Activated CD8-positive, alpha-beta T cell treated with anti-CD3 and anti-CD28 coated beads for 36 hours (primary cell): ENCODE measurements around the gene NCR3LG1. TPM values are rescaled to one million over a fixed set of nuclear protein-coding genes. Genes with fewer than 3 reads are reported as not detected.

Experiments used
- ATAC-seq: fragments of 200-7000 bp; cut with Tn5 transposase; one replicate; pipeline ENCODE4 v1.10.0; 2021; ENCODE audit warnings: mild to moderate bottlenecking, moderate library complexity
- CTCF ChIA-PET: fragments of 350-600 bp; sonication (Branson Sonifier 250); formaldehyde crosslinking; loops from one replicate; lab custom pipeline; 2021; ENCODE audit warnings: antibody characterized with exemption; lab: Charles Lee
- POLR2A ChIA-PET: fragments of 350-600 bp; sonication (Branson Sonifier 250); formaldehyde crosslinking; loops from one replicate; lab custom pipeline; 2021; ENCODE audit warnings: antibody characterized with exemption; lab: Charles Lee
- DNase-seq: peaks from one replicate; pipeline ENCODE4 v3.0.0-alpha.2; 2020
- H3K27ac Mint-ChIP-seq: one replicate; pipeline ENCODE4 v1.8.0; 2021; ENCODE audit warnings: mild to moderate bottlenecking, mixed read lengths
- H3K27me3 Mint-ChIP-seq: one replicate; pipeline ENCODE4 v1.8.0; 2021; ENCODE audit warnings: mixed read lengths
- H3K36me3 Mint-ChIP-seq: one replicate; pipeline ENCODE4 v1.8.0; 2021; ENCODE audit warnings: low read depth, mixed read lengths
- H3K4me1 Mint-ChIP-seq: one replicate; pipeline ENCODE4 v1.8.0; 2021; ENCODE audit warnings: low read depth, mixed read lengths
- H3K4me3 Mint-ChIP-seq: one replicate; pipeline ENCODE4 v1.8.0; 2021; ENCODE audit warnings: mild to moderate bottlenecking, moderate library complexity, mixed read lengths
- H3K9me3 Mint-ChIP-seq: one replicate; pipeline ENCODE4 v1.8.0; 2021; ENCODE audit warnings: mixed read lengths
- CTCF ChIP-seq: fragments of 200-600 bp; IDR thresholded peaks from one replicate; pipeline ENCODE4 v1.8.0; 2022; ENCODE audit warnings: antibody characterized with exemption, mild to moderate bottlenecking
- intact Hi-C: fragments of 100-400 bp; cut with micrococcal nuclease; formaldehyde crosslinking; loops from one replicate; pipeline ENCODE4 v1.10.0; 2022
- total RNA-seq, 2 experiments: library from RNA; stranded (reverse); gene quantifications; one replicate each; pipeline ENCODE4 v1.2.3, GENCODE V29; 2021

Gene NCR3LG1
- total RNA-seq, 2 experiments from 2014 or later: 3.4 to 4.2 TPM

GRCh38 chr11:17396598-17397310 is 45.2 kb downstream of the NCR3LG1 start:
- H3K4me1 Mint-ChIP-seq: no peaks in the 10 kb centered on the region
- no peaks in the 10 kb centered on the region for H3K27me3 Mint-ChIP-seq
- H3K36me3 Mint-ChIP-seq: no peaks in the 10 kb centered on the region
- intact Hi-C loops: no loop called here
- no peak for ATAC-seq
- ChIA-PET POLR2A (interaction anchor here (0.8 kb wide), 1 partner anchor 109 kb away, joined by 3 read pairs; no protein-coding TSS in a partner anchor), CTCF (interaction anchor here (1.7 to 4.1 kb wide), 2 partner anchors 12 to 107 kb away, joined by 4 to 20 read pairs; no protein-coding TSS in a partner anchor)
- H3K4me3 Mint-ChIP-seq: no peak overlapping the region
- TF ChIP-seq CTCF: no peak
- no peaks in the 10 kb centered on the region for H3K9me3 Mint-ChIP-seq
- H3K27ac Mint-ChIP-seq: no peak overlapping the region
- no peak for DNase-seq

- Mint-ChIP-seq H3K4me3 (no peak overlapping the region), H3K27ac (no peak overlapping the region), H3K9me3 (no peaks in the 10 kb centered on the region), H3K4me1 (no peaks in the 10 kb centered on the region), H3K27me3 (no peaks in the 10 kb centered on the region), H3K36me3 (no peaks in the 10 kb centered on the region)
- ChIA-PET POLR2A (interaction anchor here (0.8 kb wide), 1 partner anchor 109 kb away, joined by 3 read pairs; no protein-coding TSS in a partner anchor), CTCF (interaction anchor here (1.1 to 4.1 kb wide), 3 partner anchors 9 to 107 kb away, joined by 3 to 20 read pairs (median 4); partner anchors contain the start of gene KCNJ11)
- DNase-seq (no peak), ATAC-seq (no peak)
- TF ChIP-seq CTCF: no peak
- intact Hi-C loops: no loop called here
Observed at GRCh38 chr11:17397311-17398002, 45.9 kb downstream of the NCR3LG1 start.

- ATAC-seq (no peak), DNase-seq (no peak)
- ChIA-PET CTCF (interaction anchor here (4.1 kb wide), 1 partner anchor 15 kb away, joined by 20 read pairs; no protein-coding TSS in a partner anchor), POLR2A (no interaction called here)
- no peak overlapping the region for H3K4me3 Mint-ChIP-seq
- no peaks in the 10 kb centered on the region for H3K9me3 Mint-ChIP-seq
- intact Hi-C loops: no loop called here
- no peaks in the 10 kb centered on the region for H3K27me3 Mint-ChIP-seq
- H3K4me1 Mint-ChIP-seq: no peaks in the 10 kb centered on the region
- no peak for TF ChIP-seq CTCF
- no peak overlapping the region for H3K27ac Mint-ChIP-seq
- H3K36me3 Mint-ChIP-seq: no peaks in the 10 kb centered on the region
Observed at GRCh38 chr11:17399236-17399635, 47.6 kb downstream of the NCR3LG1 start.

GRCh38 chr11:17400048-17400775 is 48.6 kb downstream of the NCR3LG1 start:
- Mint-ChIP-seq H3K27ac (no peak overlapping the region), H3K27me3 (no peaks in the 10 kb centered on the region), H3K36me3 (no peaks in the 10 kb centered on the region), H3K4me1 (no peaks in the 10 kb centered on the region), H3K9me3 (no peaks in the 10 kb centered on the region), H3K4me3 (no peak overlapping the region)
- CTCF ChIA-PET: interaction anchor here (1.2 to 4.1 kb wide), 3 partner anchors 13 to 128 kb away, joined by 3 to 20 read pairs (median 3); no protein-coding TSS in a partner anchor
- intact Hi-C loops: no loop called here
- DNase-seq (no peak), ATAC-seq (no peak)
- no peak for TF ChIP-seq CTCF
- POLR2A ChIA-PET: no interaction called here
